RKO (cell line): ENCODE data around the gene PLXNA1.

ENCODE experiments used
- DNase-seq: peaks from one replicate; pipeline ENCODE4 v3.0.0-alpha.2; 2016; ENCODE audit warnings: low spot score

The PLXNA1 gene

DNA sequence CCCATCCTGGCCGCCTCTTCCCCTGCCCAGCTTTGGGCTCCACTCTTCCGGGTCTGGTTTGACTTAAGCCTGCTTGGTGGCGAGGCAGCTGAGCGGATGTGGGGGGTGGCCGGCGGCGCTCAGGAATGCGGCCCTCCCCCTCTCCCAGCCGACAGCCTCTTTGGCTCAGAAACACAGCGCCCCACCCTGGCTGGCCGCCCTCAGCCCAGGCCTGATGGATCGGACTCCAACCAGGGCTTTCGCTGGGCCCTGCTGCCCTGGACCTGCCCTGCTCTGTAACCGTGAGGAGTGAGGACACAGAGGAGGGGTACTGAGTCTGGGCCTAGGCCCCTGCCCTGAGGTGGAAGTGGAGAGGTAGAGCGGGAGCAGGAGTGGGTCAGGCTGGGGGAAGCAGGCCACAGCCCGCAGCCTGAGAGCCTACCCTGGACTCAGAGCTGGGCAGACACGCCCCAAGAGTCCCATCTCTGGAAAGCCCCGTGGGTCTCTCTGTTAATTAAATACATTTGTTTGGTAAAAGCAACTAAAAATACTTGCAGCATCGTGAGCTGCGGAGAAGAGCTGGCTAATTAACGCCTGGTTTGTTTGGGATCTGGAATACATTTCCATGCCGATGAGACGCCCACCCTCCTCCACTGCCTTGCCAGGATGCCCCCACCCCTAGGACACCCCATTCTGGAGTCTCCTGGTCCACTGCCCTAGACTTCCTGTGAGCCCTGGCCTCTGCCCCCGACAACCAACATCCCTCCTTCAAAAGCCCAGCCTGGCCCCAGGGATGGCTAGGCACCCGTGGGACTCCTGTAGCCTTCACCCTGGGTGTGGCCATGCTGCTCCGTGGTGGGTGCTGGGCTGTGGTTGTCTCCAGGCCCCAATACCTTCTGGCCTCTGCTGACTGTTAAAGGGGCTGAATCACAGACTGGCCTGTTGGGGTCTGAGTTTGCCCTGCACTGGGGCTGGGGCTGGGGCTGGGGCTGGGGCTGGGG lies 19.6 kb downstream of the PLXNA1 start:
- DNase-seq, result no peak

- no peak for DNase-seq
Observed at GRCh38 chr3:127003175-127003555, 20.2 kb downstream of the PLXNA1 start.

- DNase-seq, result no peak
Observed at GRCh38 chr3:127003601-127004280, 20.8 kb downstream of the PLXNA1 start.

DNA sequence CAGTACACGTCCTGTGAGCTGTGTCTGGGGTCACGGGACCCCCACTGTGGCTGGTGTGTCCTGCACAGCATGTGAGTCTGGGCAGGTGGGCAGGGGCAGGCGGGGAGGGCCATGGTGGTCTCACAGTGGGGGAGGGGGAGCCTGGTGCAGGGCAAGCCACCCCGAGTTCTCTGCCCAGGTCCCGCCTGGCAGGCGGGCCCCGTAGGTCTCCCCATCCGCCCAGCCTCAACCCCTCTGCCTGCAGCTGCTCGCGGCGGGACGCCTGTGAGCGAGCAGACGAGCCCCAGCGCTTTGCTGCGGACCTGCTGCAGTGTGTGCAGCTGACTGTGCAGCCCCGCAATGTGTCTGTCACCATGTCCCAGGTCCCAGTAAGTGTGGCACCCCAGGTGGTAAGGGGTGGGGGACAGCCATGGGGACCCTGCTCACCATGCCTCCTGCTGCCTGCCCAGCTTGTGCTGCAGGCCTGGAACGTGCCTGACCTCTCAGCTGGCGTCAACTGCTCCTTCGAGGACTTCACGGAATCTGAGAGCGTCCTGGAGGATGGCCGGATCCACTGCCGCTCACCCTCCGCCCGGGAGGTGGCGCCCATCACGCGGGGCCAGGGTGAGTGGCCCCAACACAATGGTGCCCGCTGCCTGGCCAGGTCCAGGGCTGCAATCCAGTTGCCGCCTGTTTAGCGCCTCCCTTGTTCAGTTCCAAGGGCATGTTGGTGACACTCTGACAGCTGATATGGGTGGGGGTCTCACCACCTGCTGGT lies 21.9 kb downstream of the PLXNA1 start:
- DNase-seq, result no peak

DNA sequence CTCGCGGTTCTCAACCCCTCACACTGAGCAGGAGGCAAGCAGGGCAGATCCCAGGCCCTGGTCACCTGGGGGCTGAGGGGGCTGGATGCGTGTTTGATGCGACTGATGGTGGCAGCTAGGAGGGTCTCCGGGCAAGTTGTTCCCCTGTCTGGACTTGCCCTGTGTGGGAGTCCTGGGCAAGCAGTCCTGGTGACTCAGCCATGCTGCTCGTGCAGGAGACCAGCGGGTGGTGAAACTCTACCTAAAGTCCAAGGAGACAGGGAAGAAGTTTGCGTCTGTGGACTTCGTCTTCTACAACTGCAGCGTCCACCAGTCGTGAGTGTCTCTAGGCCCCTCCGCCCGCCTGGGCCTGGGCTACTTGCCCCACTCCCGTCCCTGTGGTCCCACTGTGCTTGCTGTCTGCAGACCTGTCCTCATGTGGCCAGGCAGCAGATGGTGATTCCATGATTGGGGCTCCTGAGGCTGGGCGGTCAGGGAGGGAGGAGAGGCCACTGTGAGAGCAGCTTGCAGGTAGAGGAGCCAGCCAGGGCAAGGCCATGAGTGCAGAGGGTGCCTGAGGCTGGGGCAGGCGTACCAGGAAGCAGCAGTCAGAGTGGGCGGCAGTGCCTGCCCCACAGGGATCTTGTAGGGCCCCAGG lies 23.1 kb downstream of the PLXNA1 start:
- no peak for DNase-seq

GRCh38 chr3:127006781-127007436 lies 24.0 kb downstream of the PLXNA1 start:
- no peak for DNase-seq

- no peak for DNase-seq
Observed at GRCh38 chr3:127008236-127008635, 25.3 kb downstream of the PLXNA1 start.

DNA sequence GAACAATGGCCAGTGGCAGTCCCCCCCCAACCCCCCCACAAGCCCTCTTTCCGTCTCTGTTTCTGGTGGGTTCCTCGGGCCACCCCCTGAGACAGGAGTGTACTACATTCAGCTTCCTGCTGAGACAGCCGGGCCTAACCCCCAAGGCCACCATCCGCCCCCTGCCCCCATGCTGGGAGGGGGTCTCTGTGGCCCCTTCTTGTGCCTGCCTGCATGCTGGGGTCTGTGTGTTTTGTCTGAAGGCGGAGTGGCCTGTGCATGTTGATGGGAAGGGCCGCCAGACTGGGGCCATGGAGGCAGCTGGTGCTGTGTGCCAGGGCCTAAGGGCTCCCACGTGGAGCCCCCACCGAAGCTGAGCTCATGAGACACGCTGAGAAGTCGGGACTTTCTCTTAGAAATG lies 26.6 kb downstream of the PLXNA1 start:
- DNase-seq, result no peak

DNA sequence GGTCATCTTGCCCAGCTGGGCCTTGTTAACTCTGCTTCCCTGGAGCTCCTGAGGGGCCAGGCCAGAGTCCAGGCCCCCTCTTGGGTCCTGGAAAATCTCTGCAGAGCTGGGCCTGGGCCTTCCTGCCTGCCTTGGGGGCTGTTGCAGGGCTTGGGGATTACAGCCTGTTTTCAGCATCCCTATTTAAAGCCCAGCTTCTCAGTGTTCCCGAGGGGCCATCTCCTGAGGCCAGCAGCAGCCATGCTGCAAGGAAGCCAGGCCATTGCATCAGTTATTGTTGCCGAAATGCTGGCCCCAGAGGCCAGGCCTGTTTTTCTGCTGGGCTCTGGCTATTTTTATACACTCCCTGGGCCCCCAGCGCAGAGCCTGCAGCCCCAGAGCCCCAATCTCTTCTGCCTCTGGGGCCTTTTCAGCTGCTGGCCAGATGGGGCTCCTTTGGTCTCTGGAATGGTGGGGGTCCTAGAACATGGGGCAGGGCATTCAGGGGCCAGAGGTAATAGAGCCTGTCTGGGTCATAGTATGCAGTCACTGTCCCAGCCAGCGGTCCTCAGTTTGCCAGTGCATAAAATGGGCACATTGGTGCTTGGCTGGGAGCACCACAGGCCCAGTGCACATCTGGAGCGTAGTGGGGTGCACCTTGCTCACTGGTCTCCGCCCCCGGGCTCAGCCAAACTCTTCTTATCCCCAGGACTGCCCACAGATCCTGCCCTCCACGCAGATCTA lies 28.5 kb downstream of the PLXNA1 start:
- DNase-seq, result no peak

DNA sequence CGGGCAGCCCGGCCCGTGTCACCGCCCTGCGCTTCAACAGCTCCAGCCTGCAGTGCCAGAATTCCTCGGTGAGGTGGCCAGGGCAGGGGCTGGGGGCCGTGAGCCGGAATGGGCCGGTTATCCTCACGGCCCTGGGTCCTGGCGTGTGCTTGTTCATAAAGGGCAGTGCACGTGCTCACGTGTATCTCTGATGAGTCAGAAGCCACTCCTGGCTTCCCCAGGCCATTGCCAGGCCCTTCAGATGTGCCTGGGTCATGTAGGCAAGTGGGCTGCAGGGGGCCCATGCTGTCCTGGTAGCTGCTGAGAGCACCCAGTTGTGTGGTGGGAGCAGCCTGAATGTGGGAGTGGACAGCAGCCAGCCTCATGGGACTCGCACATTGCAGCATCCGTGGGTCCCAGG lies 29.2 kb downstream of the PLXNA1 start:
- no peak for DNase-seq

- DNase-seq, result no peak
Observed at GRCh38 chr3:127013181-127013580, 30.3 kb downstream of the PLXNA1 start.

DNA sequence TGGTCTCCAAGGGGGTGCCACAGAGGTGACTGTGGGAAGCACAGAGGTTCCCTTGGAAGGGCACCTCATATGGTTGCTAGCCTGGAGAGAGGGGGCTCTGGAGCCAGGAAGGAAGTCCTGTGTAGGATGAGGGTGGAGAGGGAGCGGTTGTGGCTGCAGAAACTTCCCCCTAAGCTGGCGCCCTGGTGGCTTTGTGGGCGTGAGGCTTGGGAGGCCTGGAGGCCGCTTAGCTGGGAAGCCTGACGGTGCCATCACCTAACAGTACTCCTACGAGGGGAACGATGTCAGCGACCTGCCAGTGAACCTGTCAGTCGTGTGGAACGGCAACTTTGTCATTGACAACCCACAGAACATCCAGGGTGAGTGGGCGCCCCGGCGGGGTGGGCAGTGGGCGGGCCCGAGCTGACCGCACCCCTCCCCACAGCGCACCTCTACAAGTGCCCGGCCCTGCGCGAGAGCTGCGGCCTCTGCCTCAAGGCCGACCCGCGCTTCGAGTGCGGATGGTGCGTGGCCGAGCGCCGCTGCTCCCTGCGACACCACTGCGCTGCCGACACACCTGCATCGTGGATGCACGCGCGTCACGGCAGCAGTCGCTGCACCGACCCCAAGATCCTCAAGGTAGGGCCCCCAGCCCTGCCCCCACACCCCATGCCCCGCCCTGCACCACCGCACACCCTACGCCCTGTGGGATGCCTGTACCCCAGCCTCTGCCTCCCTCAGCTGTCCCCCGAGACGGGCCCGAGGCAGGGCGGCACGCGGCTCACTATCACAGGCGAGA lies 31.0 kb downstream of the PLXNA1 start:
- no peak for DNase-seq

DNA sequence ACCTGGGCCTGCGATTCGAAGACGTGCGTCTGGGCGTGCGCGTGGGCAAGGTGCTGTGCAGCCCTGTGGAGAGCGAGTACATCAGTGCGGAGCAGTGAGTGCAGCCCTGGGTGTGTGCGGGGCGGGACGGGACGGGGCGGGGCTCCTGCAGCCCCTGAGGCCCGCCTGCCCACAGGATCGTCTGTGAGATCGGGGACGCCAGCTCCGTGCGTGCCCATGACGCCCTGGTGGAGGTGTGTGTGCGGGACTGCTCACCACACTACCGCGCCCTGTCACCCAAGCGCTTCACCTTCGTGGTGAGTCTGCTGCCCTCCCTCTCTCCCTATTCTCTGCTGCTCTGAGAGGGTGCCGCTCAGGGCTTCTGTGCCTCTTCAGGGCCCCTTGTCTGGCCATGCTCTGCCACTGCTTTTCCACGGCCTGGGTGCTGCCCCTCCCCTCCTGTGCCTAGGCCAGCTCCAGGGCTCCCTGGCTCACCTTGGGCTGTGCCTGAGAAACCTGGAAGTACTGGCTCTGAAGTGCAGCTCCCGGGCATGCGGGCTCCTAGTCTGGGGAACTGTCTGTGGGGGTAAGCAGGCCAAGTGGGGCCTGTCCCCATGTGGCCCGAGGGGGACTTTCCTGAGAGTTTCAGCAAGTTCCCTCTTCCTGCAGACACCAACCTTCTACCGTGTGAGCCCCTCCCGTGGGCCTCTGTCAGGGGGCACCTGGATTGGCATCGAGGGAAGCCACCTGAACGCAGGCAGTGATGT lies 31.8 kb downstream of the PLXNA1 start:
- no peak for DNase-seq

DNA sequence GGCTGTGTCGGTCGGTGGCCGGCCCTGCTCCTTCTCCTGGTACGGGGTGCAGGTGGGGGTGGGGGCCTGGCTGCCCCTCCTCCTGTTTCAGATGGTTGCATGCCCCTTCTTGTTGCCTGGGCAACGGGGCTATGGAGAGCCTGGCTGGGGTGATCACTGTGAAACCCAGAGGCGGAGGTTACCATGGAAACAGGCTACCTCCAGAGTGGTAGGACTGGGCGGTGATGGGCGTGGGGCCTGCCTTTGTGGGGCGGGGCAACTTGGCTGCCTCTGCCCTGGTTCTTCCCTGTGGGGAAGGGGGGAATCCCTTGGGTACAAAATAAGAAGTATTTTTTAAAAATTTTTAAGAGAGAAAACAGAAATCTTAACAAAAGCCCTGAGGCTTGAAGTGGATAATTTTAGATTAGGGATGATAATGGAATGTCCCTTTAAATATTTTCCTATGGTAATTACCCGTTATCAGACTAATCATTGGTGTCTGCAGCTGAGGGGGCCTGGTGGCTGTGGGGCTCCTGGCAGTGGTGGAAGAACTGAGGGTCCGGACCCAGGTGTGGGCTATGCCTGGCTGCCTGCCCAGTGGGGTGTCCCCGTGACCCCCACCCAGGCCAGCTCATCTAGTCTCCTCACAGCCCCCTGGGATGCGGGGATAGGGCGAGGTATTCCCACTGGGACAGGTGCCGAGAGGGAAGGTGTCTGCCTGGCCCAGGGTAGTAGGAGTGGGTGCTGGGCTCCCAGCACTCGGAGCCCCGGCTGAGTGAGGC lies 32.5 kb downstream of the PLXNA1 start:
- DNase-seq, result no peak

- no peak for DNase-seq
Observed at GRCh38 chr3:127016043-127016343, 33.1 kb downstream of the PLXNA1 start.

DNA sequence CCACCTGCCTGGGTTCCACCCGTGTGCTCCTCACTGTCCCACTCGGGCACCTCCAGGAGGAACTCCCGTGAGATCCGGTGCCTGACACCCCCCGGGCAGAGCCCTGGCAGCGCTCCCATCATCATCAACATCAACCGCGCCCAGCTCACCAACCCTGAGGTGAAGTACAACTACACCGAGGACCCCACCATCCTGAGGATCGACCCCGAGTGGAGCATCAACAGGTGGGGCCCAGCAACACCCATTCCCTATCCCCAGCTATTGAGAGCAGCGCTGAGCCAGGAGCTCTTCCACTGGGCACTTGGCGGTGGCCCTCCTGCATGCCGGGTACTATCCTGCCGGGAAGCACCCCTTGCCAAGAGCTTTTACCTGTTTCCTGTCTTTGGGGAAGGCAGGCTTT lies 33.5 kb downstream of the PLXNA1 start:
- DNase-seq, result no peak

- DNase-seq, result no peak
Observed at GRCh38 chr3:127017229-127017628, 34.3 kb downstream of the PLXNA1 start.

DNA sequence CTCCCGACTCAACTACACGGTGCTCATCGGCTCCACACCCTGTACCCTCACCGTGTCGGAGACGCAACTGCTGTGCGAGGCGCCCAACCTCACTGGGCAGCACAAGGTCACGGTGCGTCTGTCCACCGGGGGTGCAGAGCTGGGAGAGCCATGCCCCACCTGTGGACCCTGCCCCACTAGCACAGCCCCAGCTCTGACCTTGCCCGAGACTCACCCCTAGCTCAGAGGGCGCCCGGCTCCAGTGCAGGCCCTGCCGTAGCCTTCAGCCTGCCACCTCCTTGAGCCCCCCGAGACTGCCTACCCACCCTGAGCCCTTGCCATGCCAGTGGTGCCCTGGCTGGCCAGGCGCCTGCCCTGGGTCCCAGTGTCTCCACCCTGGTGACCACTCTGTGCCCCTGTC lies 34.9 kb downstream of the PLXNA1 start:
- no peak for DNase-seq

GRCh38 chr3:127018306-127018828 lies 35.5 kb downstream of the PLXNA1 start:
- DNase-seq, result no peak
